ENCODE results near the gene SLX9. TPM values are rescaled to one million over a fixed set of nuclear protein-coding genes. Genes with fewer than 3 reads are reported as not detected.

The SLX9 gene
- total and polyA plus RNA-seq, 8 donors: 5.4 to 83.4 (median 19.3) TPM

- H3K4me1 ChIP-seq: peaks cover 20 to 77% (median 54%) of the 10 kb centered on the region in 4 donors
- intact Hi-C loops (cut with DNase I; ENCODE audit: low total_unique reads): no loop called here
Measured at GRCh38 chr21:44965251-44966022, 25.6 kb downstream of the SLX9 start.

DNA sequence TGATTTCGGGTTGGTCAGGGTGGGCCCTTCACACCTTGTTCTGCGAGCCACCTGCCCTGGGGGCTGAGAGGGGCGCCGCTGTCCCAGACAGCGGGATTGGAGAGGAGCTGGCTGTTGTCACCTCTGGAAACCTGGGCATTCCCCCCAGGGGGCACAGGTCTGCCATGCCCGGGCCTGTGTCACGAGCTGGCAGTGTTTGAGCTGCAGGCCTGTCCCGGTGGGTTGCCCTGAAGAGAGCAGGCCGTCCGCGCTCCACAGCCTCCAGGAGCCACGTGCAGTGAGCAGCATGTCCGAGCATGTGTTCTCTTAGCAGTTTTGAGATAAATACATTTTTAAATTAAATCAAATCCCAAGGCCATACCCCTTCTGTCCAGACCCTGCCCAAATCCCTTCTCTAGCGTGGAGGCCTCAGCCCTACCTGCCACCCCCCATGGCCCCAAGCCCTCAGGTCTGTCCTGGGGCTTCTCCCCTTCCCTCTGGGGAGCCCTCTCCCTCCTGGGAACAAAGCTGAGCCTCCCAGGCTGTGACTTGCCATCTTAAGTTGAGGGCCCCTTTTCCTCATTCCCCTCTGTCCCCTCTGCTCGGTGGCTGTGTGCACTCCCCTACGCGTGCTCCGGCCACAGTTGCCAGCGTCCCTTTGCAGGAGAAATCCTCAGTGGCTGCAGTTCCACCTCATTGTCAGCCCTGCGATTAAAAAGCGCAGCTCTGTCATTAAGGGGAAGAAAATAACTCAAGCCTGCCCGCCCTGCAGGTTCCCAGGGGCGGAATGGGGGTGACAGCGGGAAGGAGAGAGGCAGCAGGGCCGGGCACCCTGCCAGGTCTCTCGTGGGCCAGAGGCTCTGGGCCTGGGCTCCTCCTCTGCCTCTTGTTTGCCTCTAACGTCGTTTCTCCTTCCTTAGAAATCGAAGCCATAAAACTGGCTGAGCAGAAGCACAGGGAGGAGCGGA is 26.6 kb downstream of the SLX9 start:
- peaks cover 20 to 77% (median 53%) of the 10 kb centered on the region in 4 donors for H3K4me1 ChIP-seq
- DNase-seq: peak in 1 of 2 donors; percentile 77
- TF ChIP-seq POLR2A (IDR thresholded peaks at IDR 0.05) (no peak), EP300 (IDR thresholded peaks at IDR 0.05) (no peak), CTCF (IDR thresholded peaks at IDR 0.05) (no peak), POLR2AphosphoS5 (IDR thresholded peaks at IDR 0.05) (no peak)
- intact Hi-C loops (cut with DNase I; ENCODE audit: low total_unique reads): no loop called here
- peaks cover 12 to 55% (median 41%) of the 10 kb centered on the region in 4 donors for H3K36me3 ChIP-seq
- no peaks in the 10 kb centered on the region for H3K27me3 ChIP-seq
- H3K27ac ChIP-seq: peak overlapping the region in 3 of 5 donors; percentile 41 to 81 (median 76)
- no peaks in the 10 kb centered on the region for H3K9me3 ChIP-seq
- H3K4me3 ChIP-seq: peak overlapping the region in 3 of 4 donors; percentile 7 to 27 (median 24)
- 58 to 73% (median 72%) methylated on average over 27 to 30 of the region's 30 CpGs for WGBS, 5 donors

More at GRCh38 chr21:44965251-44966022, 25.6 kb downstream of the SLX9 start:
- Histone ChIP-seq H3K9me3 (no peaks in the 10 kb centered on the region), H3K27me3 (no peaks in the 10 kb centered on the region), H3K27ac (peak overlapping the region in 1 of 5 donors; percentile 76), H3K36me3 (peaks cover 13 to 55% (median 42%) of the 10 kb centered on the region in 4 donors), H3K4me3 (no peak overlapping the region)
- DNase-seq: no peak
- 82 to 93% (median 88%) methylated on average over 16 to 17 of the region's 17 CpGs for WGBS, 5 donors
- TF ChIP-seq CTCF (IDR thresholded peaks at IDR 0.05) (no peak), POLR2AphosphoS5 (IDR thresholded peaks at IDR 0.05) (no peak), EP300 (IDR thresholded peaks at IDR 0.05) (no peak), POLR2A (IDR thresholded peaks at IDR 0.05) (no peak)

DNA sequence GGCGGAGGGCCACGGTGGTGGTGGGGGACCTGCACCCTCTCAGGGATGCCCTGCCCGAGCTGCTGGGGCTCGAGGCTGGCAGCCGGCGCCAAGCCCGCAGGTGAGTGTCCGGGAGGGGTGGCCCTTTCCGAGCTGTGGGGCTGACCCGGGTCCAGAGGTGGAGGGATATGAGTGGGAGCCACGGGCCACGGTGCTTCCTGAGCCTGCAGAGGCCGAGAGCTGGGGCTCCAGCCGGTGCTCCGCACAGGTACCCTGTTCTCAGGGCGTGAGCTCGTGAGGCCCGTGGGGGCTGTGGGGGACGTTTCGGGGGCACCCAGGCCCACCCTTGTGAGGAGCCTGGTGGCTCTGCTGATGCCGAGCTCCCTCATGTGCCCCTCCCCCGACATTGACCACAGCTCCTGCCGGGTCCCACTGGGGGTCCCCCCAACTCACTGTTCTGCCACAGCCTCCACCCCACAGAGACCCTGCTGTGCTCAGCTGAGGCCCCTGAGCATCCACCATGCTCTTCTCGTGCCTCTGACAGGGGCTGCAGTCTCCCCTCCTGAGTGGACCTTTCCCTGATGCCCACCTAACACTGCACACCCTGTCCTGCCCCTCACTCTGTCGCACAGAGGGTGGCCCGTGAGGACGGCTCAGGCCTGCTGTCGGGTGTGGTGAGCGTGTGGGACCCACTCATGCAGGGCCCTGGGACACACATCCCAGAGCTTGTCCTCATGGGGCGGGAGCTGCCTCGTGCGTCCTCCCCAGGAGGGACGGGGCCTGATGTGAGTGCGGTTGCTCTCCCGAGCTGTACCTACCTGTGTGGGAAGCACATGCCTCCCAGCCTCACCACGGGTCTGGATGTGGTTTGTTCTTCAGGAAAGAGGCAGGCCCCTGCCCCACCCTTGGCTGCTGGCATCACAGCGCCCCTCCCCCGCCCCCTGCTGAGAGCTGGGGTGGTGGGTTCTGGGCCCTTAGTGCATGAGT is 27.5 kb downstream of the SLX9 start:
- intact Hi-C loops (cut with DNase I; ENCODE audit: low total_unique reads): no loop called here
- H3K27me3 ChIP-seq: no peaks in the 10 kb centered on the region
- H3K27ac ChIP-seq: peak overlapping the region in 4 of 5 donors; percentile 29 to 81 (median 58)
- WGBS, 5 donors: 71 to 92% (median 90%) methylated on average over 26 to 38 of the region's 38 CpGs
- TF ChIP-seq CTCF (IDR thresholded peaks at IDR 0.05) (no peak), POLR2AphosphoS5 (IDR thresholded peaks at IDR 0.05) (no peak)
- no peak for DNase-seq
- no peaks in the 10 kb centered on the region for H3K9me3 ChIP-seq
- peak overlapping the region in 3 of 4 donors; percentile 7 to 27 (median 24) for H3K4me3 ChIP-seq
- H3K4me1 ChIP-seq: peaks cover 20 to 68% (median 47%) of the 10 kb centered on the region in 4 donors
- H3K36me3 ChIP-seq: peaks cover 12 to 49% (median 40%) of the 10 kb centered on the region in 4 donors

Data from stomach (tissue), 9 donors.